Neural progenitor cell (in vitro differentiated cells): ENCODE data around the gene USH1G.

ENCODE experiments used
- EZH2 ChIP-seq: fragments of 200-600 bp; sonication (generic); IDR thresholded peaks from 2 replicates; pipeline ENCODE4 v1.6.1; 2017; ENCODE audit warnings: antibody characterized with exemption, mild to moderate bottlenecking, moderate library complexity
- TF ChIP-seq, protein P1 (sequence below): fragments of 200-600 bp; sonication (generic); IDR thresholded peaks from 2 replicates; pipeline ENCODE4 v1.5.1; 2017; ENCODE audit warnings: antibody characterized with exemption, mild to moderate bottlenecking

DNA sequence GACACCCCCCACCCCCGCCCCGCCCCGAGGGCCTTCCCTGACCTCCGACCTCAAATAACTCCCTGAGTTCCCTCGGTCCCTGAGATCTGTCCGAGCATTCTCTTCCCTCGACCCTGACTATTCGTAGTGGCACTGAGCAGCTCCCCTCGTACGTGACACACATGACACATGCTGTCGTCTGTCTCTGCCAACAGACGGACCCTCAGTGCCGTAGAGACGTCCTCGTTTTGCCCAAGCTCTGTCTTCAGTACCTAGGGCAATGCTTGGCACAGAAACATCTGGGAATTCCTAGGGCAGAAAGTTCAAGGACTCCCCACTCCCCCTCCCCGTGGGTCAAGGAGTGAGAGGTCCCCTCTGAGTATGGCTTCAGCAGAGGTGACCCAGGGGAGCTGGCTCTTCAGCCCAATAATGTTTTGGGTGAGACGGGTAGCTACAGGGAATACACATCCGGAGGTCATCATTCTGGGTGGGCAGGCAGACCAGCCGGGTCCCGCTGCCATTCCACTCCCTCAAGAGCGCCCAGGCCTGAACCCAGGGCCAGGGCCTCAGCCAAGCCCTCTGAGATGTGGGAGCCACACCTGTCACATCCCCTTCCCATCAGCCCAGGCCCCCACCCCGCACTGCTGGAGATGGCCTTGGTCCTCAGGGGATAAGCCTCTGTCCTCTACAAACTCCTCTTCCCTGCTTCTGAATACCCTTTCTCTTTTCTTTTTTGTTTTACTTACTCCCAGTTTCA lies 29.0 kb downstream of the USH1G start:
- TF ChIP-seq, protein P1, sequence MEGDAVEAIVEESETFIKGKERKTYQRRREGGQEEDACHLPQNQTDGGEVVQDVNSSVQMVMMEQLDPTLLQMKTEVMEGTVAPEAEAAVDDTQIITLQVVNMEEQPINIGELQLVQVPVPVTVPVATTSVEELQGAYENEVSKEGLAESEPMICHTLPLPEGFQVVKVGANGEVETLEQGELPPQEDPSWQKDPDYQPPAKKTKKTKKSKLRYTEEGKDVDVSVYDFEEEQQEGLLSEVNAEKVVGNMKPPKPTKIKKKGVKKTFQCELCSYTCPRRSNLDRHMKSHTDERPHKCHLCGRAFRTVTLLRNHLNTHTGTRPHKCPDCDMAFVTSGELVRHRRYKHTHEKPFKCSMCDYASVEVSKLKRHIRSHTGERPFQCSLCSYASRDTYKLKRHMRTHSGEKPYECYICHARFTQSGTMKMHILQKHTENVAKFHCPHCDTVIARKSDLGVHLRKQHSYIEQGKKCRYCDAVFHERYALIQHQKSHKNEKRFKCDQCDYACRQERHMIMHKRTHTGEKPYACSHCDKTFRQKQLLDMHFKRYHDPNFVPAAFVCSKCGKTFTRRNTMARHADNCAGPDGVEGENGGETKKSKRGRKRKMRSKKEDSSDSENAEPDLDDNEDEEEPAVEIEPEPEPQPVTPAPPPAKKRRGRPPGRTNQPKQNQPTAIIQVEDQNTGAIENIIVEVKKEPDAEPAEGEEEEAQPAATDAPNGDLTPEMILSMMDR = no peak
- no peak for TF ChIP-seq EZH2
